OCI-LY1 (cell line): ENCODE results near the gene ZFYVE16.
"Not testable (repeated sequence)": the region's sequence is repeated elsewhere in the genome, so short reads cannot be mapped to it uniquely, and the experiment has no call there.

Experiments used
- CTCF ChIP-seq: fragments of 200-600 bp; sonication (generic), shearing (Covaris generic); IDR thresholded peaks from 2 replicates; pipeline ENCODE4 v1.5.1; 2017; ENCODE audit warnings: mild to moderate bottlenecking, antibody characterized with exemption, low read length, moderate library complexity, mixed read lengths
- EZH2 ChIP-seq: fragments of 200-600 bp; sonication (generic), shearing (Covaris generic); IDR thresholded peaks from 2 replicates; pipeline ENCODE4 v1.8.0; 2017; ENCODE audit warnings: borderline replicate concordance, mixed run types, mild to moderate bottlenecking, antibody characterized with exemption, low read length, moderate library complexity, mixed read lengths

DNA sequence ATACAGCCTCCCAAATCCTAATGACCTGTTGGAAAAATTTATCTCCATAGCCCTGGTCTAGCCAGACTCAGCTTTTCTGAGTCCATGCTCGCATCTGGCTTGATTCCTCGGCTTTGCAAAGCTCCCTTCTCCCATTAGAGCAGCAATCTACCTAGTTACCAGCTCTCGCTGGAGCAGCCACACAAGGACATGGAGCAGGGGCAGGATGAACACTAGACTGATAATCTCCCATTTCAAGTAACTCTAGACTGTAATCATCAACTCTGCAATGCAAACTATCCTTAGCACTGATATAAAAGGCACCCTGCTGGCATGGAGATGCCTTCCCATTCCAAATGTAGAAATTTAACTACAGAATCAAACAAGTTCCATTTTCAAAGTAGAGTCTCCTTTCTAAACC, 17.5 kb upstream of the ZFYVE16 start:
- not testable (repeated sequence) for TF ChIP-seq CTCF, EZH2
